ENCODE measurements around the gene ANKRD55.
"Not testable (repeated sequence)": the region's sequence is repeated elsewhere in the genome, so short reads cannot be mapped to it uniquely, and the experiment has no call there.

ANKRD55 gene

GRCh38 chr5:56207537-56207936 is 25.6 kb downstream of the ANKRD55 start:
- no peak for DNase-seq (ENCODE audit: low read depth in 2 of 2)

- no peak for DNase-seq (ENCODE audit: low read depth in 2 of 2)
These were observed 26.8 kb downstream of the ANKRD55 start for GRCh38 chr5:56206126-56206910.

GRCh38 chr5:56203936-56204335 is 29.2 kb downstream of the ANKRD55 start:
- not testable (repeated sequence) for DNase-seq (ENCODE audit: low read depth in 2 of 2)

- no peak for DNase-seq (ENCODE audit: low read depth in 2 of 2)
These were observed 30.6 kb downstream of the ANKRD55 start for GRCh38 chr5:56202483-56202882.

GRCh38 chr5:56201762-56202261 is 31.3 kb downstream of the ANKRD55 start:
- DNase-seq (ENCODE audit: low read depth in 2 of 2), result not testable (repeated sequence)

- DNase-seq (ENCODE audit: low read depth in 2 of 2), result peak; percentile 6 to 53
These were observed 32.0 kb downstream of the ANKRD55 start for GRCh38 chr5:56200971-56201666.

- no peak for DNase-seq (ENCODE audit: low read depth in 2 of 2)
These were observed 38.1 kb downstream of the ANKRD55 start for GRCh38 chr5:56195016-56195415.

GRCh38 chr5:56192246-56192645 is 40.9 kb downstream of the ANKRD55 start:
- no peak for DNase-seq (ENCODE audit: low read depth in 2 of 2)

- no peak for DNase-seq (ENCODE audit: low read depth in 2 of 2)
These were observed 41.5 kb downstream of the ANKRD55 start for GRCh38 chr5:56191656-56192055.

- no peak for DNase-seq (ENCODE audit: low read depth in 2 of 2)
These were observed 42.6 kb downstream of the ANKRD55 start for GRCh38 chr5:56190497-56190896.

GRCh38 chr5:56185768-56186311 is 47.3 kb downstream of the ANKRD55 start:
- no peak for DNase-seq (ENCODE audit: low read depth in 2 of 2)

- DNase-seq (ENCODE audit: low read depth in 2 of 2), result no peak
These were observed 49.6 kb downstream of the ANKRD55 start for GRCh38 chr5:56183506-56183905.

GRCh38 chr5:56179442-56179841 is 53.7 kb downstream of the ANKRD55 start:
- DNase-seq (ENCODE audit: low read depth in 2 of 2), result no peak

GRCh38 chr5:56178823-56179222 is 54.3 kb downstream of the ANKRD55 start:
- no peak for DNase-seq (ENCODE audit: low read depth in 2 of 2)

- DNase-seq (ENCODE audit: low read depth in 2 of 2), result no peak
These were observed 56.1 kb downstream of the ANKRD55 start for GRCh38 chr5:56176871-56177533.

- DNase-seq (ENCODE audit: low read depth in 2 of 2), result no peak
These were observed 56.9 kb downstream of the ANKRD55 start for GRCh38 chr5:56176155-56176798.

GRCh38 chr5:56175488-56175887 is 57.6 kb downstream of the ANKRD55 start:
- no peak for DNase-seq (ENCODE audit: low read depth in 2 of 2)

GRCh38 chr5:56175021-56175420 is 58.1 kb downstream of the ANKRD55 start:
- no peak for DNase-seq (ENCODE audit: low read depth in 2 of 2)

GRCh38 chr5:56172241-56172640 is 60.9 kb downstream of the ANKRD55 start:
- DNase-seq (ENCODE audit: low read depth in 2 of 2), result no peak

- DNase-seq (ENCODE audit: low read depth in 2 of 2), result no peak
These were observed 62.6 kb downstream of the ANKRD55 start for GRCh38 chr5:56170557-56170956.

- no peak for DNase-seq (ENCODE audit: low read depth in 2 of 2)
These were observed 63.2 kb downstream of the ANKRD55 start for GRCh38 chr5:56169949-56170348.

GRCh38 chr5:56169281-56169680 is 63.8 kb downstream of the ANKRD55 start:
- no peak for DNase-seq (ENCODE audit: low read depth in 2 of 2)
